K562 (cell line): ENCODE data around the gene MYCL. TPM values are rescaled to one million over a fixed set of nuclear protein-coding genes. Genes with fewer than 3 reads are reported as not detected.

Source experiments
- ATAC-seq: fragments of 200-7000 bp; cut with Tn5 transposase; 3 replicates; pipeline ENCODE4 v1.9.1; 2020; ENCODE audit warnings: moderate library complexity
- BruUV-seq: library from RNA; stranded (reverse); fragments of 400-500 nt; replicated peaks from 2 replicates; lab custom pipeline; 2021; lab: Mats Ljungman, UMichigan
- CTCF ChIA-PET: fragments of 300-600 bp; formaldehyde crosslinking; extraction: SDS; loops from one replicate; lab custom pipeline; 2021; ENCODE audit warnings: low intra/inter-chr PET ratio; lab: Yijun Ruan, JAX
- POLR2A ChIA-PET: fragments of 300-600, 350-650 bp; sonication (Branson Sonifier 250); formaldehyde crosslinking; extraction: SDS; loops from one replicate; lab custom pipeline; 2021; ENCODE audit warnings: antibody characterized with exemption, inconsistent platforms; lab: Yijun Ruan, JAX
- DNase-seq, 4 experiments: peaks; one replicate each; pipeline versions ENCODE4 v3.0.0 to v3.0.0-alpha.2; 2011 to 2018; ENCODE audit warnings: low spot score in 3 of 4, mixed read lengths in 3 of 4; ENCODE audit errors: extremely low read depth in 1 of 4
- FAIRE-seq: peaks from 2 replicates; lab custom pipeline; 2011; peaks lifted over from hg19 to GRCh38; lab: Jason Lieb, UNC
- H2AFZ ChIP-seq: 2 replicates; pipeline ENCODE4 v1.6.0; 2011; ENCODE audit warnings: low read depth, low read length, control low read depth, inconsistent platforms
- H3K27ac ChIP-seq: fragments of 200-600 bp; 3 replicates; pipeline ENCODE4 v1.8.0; 2011; ENCODE audit warnings: low read depth, mild to moderate bottlenecking, control low read depth, inconsistent platforms, low read length, moderate library complexity, mixed read lengths; ENCODE audit errors: extremely low read depth
- H3K27me3 ChIP-seq, 2 experiments: fragments of 300-600 bp in 1 of 2; 2 replicates in 1 of 2; 3 replicates in 1 of 2; pipeline versions ENCODE4 v1.6.0 to v1.8.0; 2011; ENCODE audit warnings: inconsistent platforms in 2 of 2, low read length in 2 of 2, mild to moderate bottlenecking in 1 of 2, mixed read lengths in 1 of 2, moderate library complexity in 1 of 2; ENCODE audit not compliant: control insufficient read depth in 2 of 2, insufficient read depth in 2 of 2
- H3K36me3 ChIP-seq: fragments of 300-600 bp; 3 replicates; pipeline ENCODE4 v1.8.0; 2011; ENCODE audit warnings: mild to moderate bottlenecking, low read length, inconsistent platforms; ENCODE audit not compliant: control insufficient read depth, insufficient read depth
- H3K4me1 ChIP-seq, 2 experiments: fragments of 200-600 bp in 1 of 2; replicated peaks in 1 of 2; 2 replicates in 1 of 2; 3 replicates in 1 of 2; pipeline versions ENCODE4 v1.5.1 to v1.8.0; 2011; ENCODE audit warnings: inconsistent platforms in 2 of 2, low read length in 2 of 2, mild to moderate bottlenecking in 1 of 2, mixed read lengths in 1 of 2, moderate library complexity in 1 of 2; ENCODE audit not compliant: control insufficient read depth in 2 of 2, insufficient read depth in 2 of 2
- H3K4me2 ChIP-seq: 2 replicates; pipeline ENCODE4 v1.6.1; 2011; ENCODE audit warnings: low read length, control low read depth, inconsistent platforms, mixed read lengths; ENCODE audit not compliant: insufficient read depth
- H3K4me3 ChIP-seq: fragments of 200-600 bp; sonication (generic), shearing (Covaris generic); 2 replicates; pipeline ENCODE4 v1.5.1; 2016; ENCODE audit warnings: control low read depth, inconsistent platforms
- H3K79me2 ChIP-seq: fragments of 200-600 bp; 3 replicates; pipeline ENCODE4 v1.8.0; 2011; ENCODE audit warnings: low read length, inconsistent platforms; ENCODE audit not compliant: control insufficient read depth, insufficient read depth
- H3K9ac ChIP-seq, 2 experiments: 2 replicates each; pipeline versions ENCODE4 v1.6.0 to v1.6.1; 2011; ENCODE audit warnings: low read depth in 2 of 2, low read length in 2 of 2, control low read depth in 1 of 2, inconsistent platforms in 1 of 2, mild to moderate bottlenecking in 1 of 2, mixed read lengths in 1 of 2; ENCODE audit not compliant: insufficient read depth in 1 of 2
- H3K9me1 ChIP-seq: one replicate; pipeline ENCODE4 v1.6.0; 2011; ENCODE audit warnings: inconsistent platforms, mild to moderate bottlenecking, low read length, moderate library complexity; ENCODE audit not compliant: control insufficient read depth, insufficient read depth
- H3K9me3 ChIP-seq: replicated peaks from 2 replicates; pipeline ENCODE4 v1.5.1; 2011; ENCODE audit warnings: low read depth, low read length, inconsistent platforms; ENCODE audit not compliant: control insufficient read depth, insufficient read depth
- H4K20me1 ChIP-seq: replicated peaks from 2 replicates; pipeline ENCODE4 v1.6.1; 2011; ENCODE audit warnings: low read length, inconsistent platforms, mixed read lengths; ENCODE audit not compliant: control insufficient read depth, insufficient read depth
- ATF6 ChIP-seq: sonication (generic); formaldehyde crosslinking; IDR thresholded peaks from 2 replicates; pipeline ENCODE4 v1.4.0; 2020; ENCODE audit warnings: mild to moderate bottlenecking, missing genetic modification reagents
- HOXB6 ChIP-seq: fragments of 250-450 bp; sonication (Bioruptor Pico); IDR thresholded peaks from 2 replicates; pipeline ENCODE4 v1.5.1; 2022; ENCODE audit warnings: mild to moderate bottlenecking, borderline replicate concordance
- MAZ ChIP-seq, 2 experiments: fragments of 450-650 bp in 1 of 2; sonication (generic) in 1 of 2; formaldehyde crosslinking; IDR thresholded peaks in 1 of 2; conservative IDR thresholded peaks in 1 of 2; 2 replicates each; pipeline versions ENCODE4 v1.4.0 to v1.5.0; 2020; ENCODE audit warnings: mild to moderate bottlenecking in 1 of 2, missing genetic modification reagents in 1 of 2
- MBD1 ChIP-seq: fragments of 250-450 bp; sonication (Bioruptor Pico); IDR thresholded peaks from 2 replicates; pipeline ENCODE4 v1.8.0; 2022; ENCODE audit warnings: inconsistent platforms
- TCF3 ChIP-seq: sonication (generic); formaldehyde crosslinking; IDR thresholded peaks from 2 replicates; pipeline ENCODE4 v1.4.0; 2020; ENCODE audit warnings: mild to moderate bottlenecking, missing genetic modification reagents
- ZNF512 ChIP-seq: IDR thresholded peaks from 2 replicates; pipeline ENCODE4 v1.6.1; 2016; ENCODE audit warnings: missing genetic modification characterization, missing compliant biosample characterization
- ZNF592 ChIP-seq: fragments of 450-650 bp; IDR thresholded peaks from 2 replicates; pipeline ENCODE4 v1.6.1; 2017; ENCODE audit warnings: antibody characterized with exemption, mild to moderate bottlenecking
- ZNF780A ChIP-seq: fragments of 250-450 bp; sonication (Bioruptor Pico); IDR thresholded peaks from 2 replicates; pipeline ENCODE4 v1.5.0; 2021; ENCODE audit warnings: mild to moderate bottlenecking
- in situ Hi-C: fragments of 300-500 bp; cut with MboI; formaldehyde crosslinking; loops from 4 replicates; pipeline ENCODE4 v1.15.0; 2018; ENCODE audit warnings: inconsistent platforms, mixed read lengths
- intact Hi-C: fragments of 100-400 bp; cut with micrococcal nuclease; formaldehyde crosslinking; loops from 2 replicates; pipeline ENCODE4 v1.14.2; 2022
- polyA plus RNA-seq, 8 experiments: library from polyadenylated mRNA; depleted of rRNA in 4 of 8; stranded (reverse) in 5 of 8; unstranded in 3 of 8; fragments of >200 nt; fragmentation: Nextera tagmentation in 2 of 8; fragmentation: Illumina TruSeq in 1 of 8; extraction: Ambion mirVana in 2 of 8; extraction: Trizol in 1 of 8; gene quantifications; 2 replicates each; pipeline versions ENCODE4 v1.2.1 to v1.2.3, GENCODE V29; 2011 to 2014; ENCODE audit warnings: inconsistent platforms in 1 of 8, missing spikeins in 1 of 8
- total RNA-seq, 7 experiments: library from RNA; depleted of rRNA in 6 of 7; stranded (reverse); fragments of >200 nt in 6 of 7; fragmentation: Illumina TruSeq in 2 of 7; extraction: Trizol in 2 of 7; gene quantifications; 2 replicates each; pipeline versions ENCODE4 v1.2.1 to v1.2.3, GENCODE V29; 2011 to 2021; ENCODE audit warnings: low replicate concordance in 1 of 7

The MYCL gene
- total and polyA plus RNA-seq, 9 of the 15 experiments (the other 6 are each of a cell fraction or from before 2014, with no cell fraction given), result 3.5 to 22.0 (median 12.8) TPM

- Histone ChIP-seq H3K79me2 (peaks cover 90% of the 10 kb centered on the region), H3K4me1 (peaks cover 0 to 5% of the 10 kb centered on the region in 2 experiments; a peak in 2 of 5 replicates), H3K27ac (no peak overlapping the region), H3K4me3 (no peak overlapping the region), H3K36me3 (peaks cover 83% of the 10 kb centered on the region), H4K20me1 (peaks cover 7% of the 10 kb centered on the region; the same call in 1 of the 2 replicates), H3K9ac (no peak overlapping the region), H3K9me3 (no peaks in the 10 kb centered on the region), H3K4me2 (no peak overlapping the region), H3K9me1 (no peaks in the 10 kb centered on the region), H3K27me3 (no peaks in the 10 kb centered on the region), H2AFZ (no peak overlapping the region)
- ChIA-PET POLR2A (interaction anchor here (0.7 to 1.1 kb wide), 3 partner anchors 16 to 148 kb away, joined by 3 read pairs; no protein-coding TSS in a partner anchor), CTCF (no interaction called here)
- ATAC-seq (no peak), DNase-seq (no peak), FAIRE-seq (no peak)
- in situ Hi-C loops (no loop called here), intact Hi-C loops (no loop called here)
- no TSS peak for BruUV-seq
- TF ChIP-seq ZNF512 (tag) (no peak), HOXB6 (CRISPR knock-in tag) (no peak), TCF3 (CRISPR knock-in tag) (no peak), ZNF592 (no peak), ATF6 (CRISPR knock-in tag) (no peak), MAZ (CRISPR knock-in tag; conservative IDR thresholded peaks at IDR 0.05 in 1 of 2, IDR thresholded peaks at IDR 0.05 in 1 of 2) (no peak), ZNF780A (CRISPR knock-in tag) (no peak), MBD1 (CRISPR knock-in tag) (no peak)
Observed at GRCh38 chr1:39854314-39854713, 47.4 kb downstream of the MYCL start.
